Activated CD4-positive, alpha-beta T cell treated with anti-CD3 and anti-CD28 coated beads, Interleukin-2, amount 50 U/mL, for 4 hours (primary cell): Measurements from ENCODE around the gene ARFRP1.

Experiments
- DNase-seq, 2 experiments: peaks; one replicate each; pipeline ENCODE4 v3.0.0-alpha.2; 2020

ARFRP1 gene

GRCh38 chr20:63707558-63708300 is at the start of gene ARFRP1, which contains the start of gene ZGPAT:
TSS of gene ARFRP1 (minus strand) at chr20:63707976. CDS start at chr20:63707091, 885 bp downstream.
TSS of gene ZGPAT (plus strand) at chr20:63708039. CDS start at chr20:63708581, 542 bp downstream.
- peak; percentile 79 to 80 for DNase-seq

- DNase-seq = no peak
Observed at GRCh38 chr20:63756648-63756991, 48.8 kb upstream of the ARFRP1 start.

GRCh38 chr20:63755933-63756647 is 48.3 kb upstream of the ARFRP1 start:
- no peak for DNase-seq

- DNase-seq = no peak
Observed at GRCh38 chr20:63754008-63754407, 46.2 kb upstream of the ARFRP1 start.

GRCh38 chr20:63753381-63753780 is 45.6 kb upstream of the ARFRP1 start:
- DNase-seq = no peak

- no peak for DNase-seq
Observed at GRCh38 chr20:63752411-63753101, 44.8 kb upstream of the ARFRP1 start.

- DNase-seq = no peak
Observed at GRCh38 chr20:63751471-63752271, 43.9 kb upstream of the ARFRP1 start.

GRCh38 chr20:63750807-63751470 is 43.2 kb upstream of the ARFRP1 start:
- peak; percentile 53 to 56 for DNase-seq

GRCh38 chr20:63749597-63750508 is 42.1 kb upstream of the ARFRP1 start:
- no peak for DNase-seq

GRCh38 chr20:63748934-63749270 is 41.1 kb upstream of the ARFRP1 start:
- DNase-seq = no peak

- DNase-seq = no peak
Observed at GRCh38 chr20:63748070-63748933, 40.5 kb upstream of the ARFRP1 start.

GRCh38 chr20:63747622-63748069 is 39.9 kb upstream of the ARFRP1 start:
- DNase-seq = no peak

- DNase-seq = no peak
Observed at GRCh38 chr20:63746751-63747315, 39.1 kb upstream of the ARFRP1 start.

- DNase-seq = no peak
Observed at GRCh38 chr20:63745961-63746731, 38.4 kb upstream of the ARFRP1 start.

- no peak for DNase-seq
Observed at GRCh38 chr20:63745424-63745805, 37.6 kb upstream of the ARFRP1 start.

GRCh38 chr20:63744574-63745423 is 37.0 kb upstream of the ARFRP1 start:
- DNase-seq = no peak

GRCh38 chr20:63744158-63744557 is 36.4 kb upstream of the ARFRP1 start:
- no peak for DNase-seq
